ENCODE results near the gene GJD3. TPM values are rescaled to one million over a fixed set of nuclear protein-coding genes. Genes with fewer than 3 reads are reported as not detected.

GJD3 gene
- total and polyA plus RNA-seq, 7 experiments from 2014 or later: 0.27 TPM; not detected in 6

DNA sequence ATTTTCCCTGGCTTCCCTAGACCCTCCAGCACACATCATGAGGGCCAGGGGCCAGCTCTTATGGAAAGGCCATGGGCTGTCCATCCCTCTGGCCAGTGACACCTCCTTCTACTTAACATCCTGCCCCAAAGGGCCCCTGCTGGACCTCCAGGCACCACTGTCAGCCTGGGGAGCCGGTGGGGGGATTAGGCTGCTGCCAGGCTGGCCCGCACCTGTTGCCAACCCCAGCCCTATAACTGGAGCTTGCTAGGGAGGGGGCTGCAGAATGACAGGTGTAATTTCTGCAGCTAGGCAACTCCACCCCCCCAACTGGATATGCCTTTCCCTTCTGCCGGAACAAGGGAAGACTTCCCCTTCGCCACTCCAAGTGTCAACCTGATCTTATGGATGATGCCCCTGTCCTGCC lies 43.0 kb downstream of the GJD3 start:
- DNase-seq (no peak), ATAC-seq (no peak)
- no peaks in the 10 kb centered on the region for H3K27me3 ChIP-seq (ENCODE audit: control insufficient read depth in 2 of 2, insufficient read depth in 2 of 2, low read length in 2 of 2)
- POLR2A ChIA-PET: interaction anchor here (0.7 to 34.9 kb wide), 7 partner anchors 6 to 1367 kb away, joined by 3 to 742 read pairs (median 4); partner anchors contain the start of genes EIF1 and RARA
- Mint-ChIP-seq H3K27me3 (peaks cover 0 to 9% (median 0%) of the 10 kb centered on the region in 5 donors), H3K9me3 (peaks cover 0 to 10% (median 0%) of the 10 kb centered on the region in 11 donors), H3K4me3 (peak overlapping the region; percentile 89 to 98 (median 97)), H3K36me3 (peaks cover 0 to 20% (median 0%) of the 10 kb centered on the region in 5 donors), H3K27ac (peak overlapping the region; percentile 98 to 100 (median 99)), H3K4me1 (peaks cover 43 to 90% (median 86%) of the 10 kb centered on the region in 7 donors)
- intact Hi-C loops (cut with micrococcal nuclease): loop anchor here in 1 of 2 donors (5.0 kb wide), 1 partner anchor 226 kb away; no protein-coding TSS in a partner anchor
- H3K4me1 ChIP-seq (ENCODE audit: control insufficient read depth in 2 of 2, insufficient read depth in 2 of 2, low read length in 2 of 2): peaks cover 66 to 74% of the 10 kb centered on the region in 2 donors
- H3K9me3 ChIP-seq (ENCODE audit: control insufficient read depth in 2 of 3, low read length in 3 of 3): no peaks in the 10 kb centered on the region
- peak overlapping the region; percentile 55 for H3K4me3 ChIP-seq (ENCODE audit: low read length)
- H3K27ac ChIP-seq (ENCODE audit: low read depth, low read length): peak overlapping the region; percentile 96
- H3K36me3 ChIP-seq (ENCODE audit: control insufficient read depth in 2 of 3, insufficient read depth in 3 of 3, low read length in 3 of 3): peaks cover 0 to 10% (median 0%) of the 10 kb centered on the region in 3 experiments
- CTCF ChIA-PET: interaction anchor here (1.3 to 12.4 kb wide), 6 partner anchors 14 to 286 kb away, joined by 3 to 87 read pairs (median 8); no protein-coding TSS in a partner anchor

DNA sequence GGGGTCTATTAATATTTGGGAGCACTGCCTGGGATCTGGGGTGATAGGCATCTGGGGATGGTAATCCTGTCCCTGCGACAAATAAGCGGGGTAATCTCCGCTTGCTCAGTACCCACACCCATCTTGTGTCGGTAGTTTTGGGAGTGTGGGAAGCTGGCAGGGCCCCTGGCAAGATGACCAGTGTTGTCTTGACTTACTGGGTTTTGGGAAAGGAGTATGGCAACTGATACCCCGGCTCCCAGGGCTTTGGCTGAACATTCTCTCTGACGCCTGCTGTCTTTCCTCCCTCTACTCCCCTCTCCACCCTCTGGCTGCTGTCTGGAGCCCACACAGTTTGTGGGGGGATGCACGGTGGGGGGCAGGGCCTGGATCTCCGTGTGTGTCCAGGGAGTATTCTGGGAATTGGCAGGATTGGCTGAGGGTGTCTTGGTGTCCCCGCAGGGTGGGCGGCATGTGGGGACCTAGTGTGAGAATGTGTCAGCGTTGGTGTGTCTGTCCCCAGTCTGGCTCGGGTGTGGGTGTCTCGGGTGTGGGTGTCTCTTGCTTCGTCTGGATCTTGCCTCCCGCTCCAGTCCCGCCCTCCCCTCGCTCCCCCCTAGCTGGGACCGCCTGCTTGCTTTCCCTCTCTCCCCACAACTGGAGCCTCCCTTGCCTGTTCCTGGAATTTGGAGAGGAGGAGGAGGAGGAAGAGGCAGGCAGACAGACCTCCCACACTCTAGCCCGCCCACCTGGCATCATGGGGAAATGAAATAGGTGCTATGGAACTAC lies 43.6 kb downstream of the GJD3 start:
- CTCF ChIA-PET: interaction anchor here (0.8 to 12.4 kb wide), 6 partner anchors 14 to 212 kb away, joined by 3 to 87 read pairs (median 7); no protein-coding TSS in a partner anchor
- peaks cover 0 to 10% (median 0%) of the 10 kb centered on the region in 3 experiments for H3K36me3 ChIP-seq (ENCODE audit: control insufficient read depth in 2 of 3, insufficient read depth in 3 of 3, low read length in 3 of 3)
- ATAC-seq (no peak), DNase-seq (peak in 3 of 9 donors; percentile 33 to 66 (median 38))
- Mint-ChIP-seq H3K36me3 (peaks cover 0 to 20% (median 0%) of the 10 kb centered on the region in 5 donors), H3K9me3 (peaks cover 0 to 10% (median 0%) of the 10 kb centered on the region in 11 donors), H3K4me3 (peak overlapping the region; percentile 89 to 98 (median 97)), H3K27me3 (peaks cover 0 to 9% (median 0%) of the 10 kb centered on the region in 5 donors), H3K27ac (peak overlapping the region; percentile 98 to 100 (median 99)), H3K4me1 (peaks cover 42 to 90% (median 86%) of the 10 kb centered on the region in 7 donors)
- no peaks in the 10 kb centered on the region for H3K9me3 ChIP-seq (ENCODE audit: control insufficient read depth in 2 of 3, low read length in 3 of 3)
- no peaks in the 10 kb centered on the region for H3K27me3 ChIP-seq (ENCODE audit: control insufficient read depth in 2 of 2, insufficient read depth in 2 of 2, low read length in 2 of 2)
- peak overlapping the region; percentile 55 for H3K4me3 ChIP-seq (ENCODE audit: low read length)
- intact Hi-C loops (cut with micrococcal nuclease): loop anchor here in 1 of 2 donors (5.0 kb wide), 1 partner anchor 226 kb away; no protein-coding TSS in a partner anchor
- peaks cover 66 to 74% of the 10 kb centered on the region in 2 donors for H3K4me1 ChIP-seq (ENCODE audit: control insufficient read depth in 2 of 2, insufficient read depth in 2 of 2, low read length in 2 of 2)
- POLR2A ChIA-PET: interaction anchor here (0.5 to 34.9 kb wide), 11 partner anchors 5 to 1368 kb away, joined by 3 to 742 read pairs (median 4); partner anchors contain the start of genes EIF1 and RARA
- H3K27ac ChIP-seq (ENCODE audit: low read depth, low read length): peak overlapping the region; percentile 96

DNA sequence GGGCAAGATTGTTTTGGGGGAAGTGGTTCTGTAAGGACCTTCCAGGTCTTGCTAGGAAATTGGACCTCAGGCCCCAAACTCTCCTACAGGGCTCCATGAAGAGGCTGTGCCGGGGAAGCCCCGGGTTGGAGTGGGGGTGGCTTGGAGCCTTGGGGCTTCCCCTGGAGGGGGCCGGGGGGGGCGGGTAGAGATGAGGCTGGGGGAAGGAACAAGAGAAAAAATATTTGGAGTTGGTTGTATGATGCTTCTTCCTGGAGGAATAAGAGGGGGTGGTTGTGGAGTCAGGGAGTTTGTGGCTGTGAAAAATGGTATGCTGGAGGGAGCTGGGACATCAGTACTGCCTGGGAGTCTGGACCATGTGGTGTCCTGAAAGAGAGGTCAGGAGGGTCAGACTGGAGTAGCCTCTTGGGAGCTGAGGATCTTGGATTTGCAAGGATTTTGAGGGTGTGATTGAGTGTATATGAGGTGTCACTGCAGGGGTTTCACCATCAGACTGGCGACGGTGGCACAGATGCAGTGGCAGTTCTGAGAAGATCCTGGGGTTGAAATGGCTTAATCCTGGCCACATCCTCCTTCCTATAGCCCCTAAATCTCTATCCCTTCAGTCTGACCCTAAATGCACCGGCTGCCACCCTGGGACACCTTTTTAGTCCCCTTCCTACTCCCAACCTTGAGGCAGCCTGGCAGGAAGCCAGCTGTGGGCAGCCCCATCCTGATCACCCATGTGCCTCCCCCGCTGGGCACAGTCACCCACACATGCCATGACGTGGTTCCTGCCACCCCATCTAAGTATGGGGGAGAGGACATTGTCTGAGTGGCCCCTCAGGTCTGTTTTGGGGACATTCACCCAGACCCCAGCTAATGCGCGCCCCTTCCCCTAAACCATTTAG lies 44.6 kb downstream of the GJD3 start:
- intact Hi-C loops (cut with micrococcal nuclease): loop anchor here (2.0 to 5.0 kb wide), 4 partner anchors 97 to 227 kb away; partner anchors contain the start of genes MSL1 (in 1 of the 2) and TOP2A (in 1 of the 2)
- Histone ChIP-seq H3K4me1 (ENCODE audit: control insufficient read depth in 2 of 2, insufficient read depth in 2 of 2, low read length in 2 of 2) (peaks cover 66 to 76% of the 10 kb centered on the region in 2 donors), H3K4me3 (ENCODE audit: low read length) (peak overlapping the region; percentile 55), H3K36me3 (ENCODE audit: control insufficient read depth in 2 of 3, insufficient read depth in 3 of 3, low read length in 3 of 3) (peaks cover 0 to 10% (median 0%) of the 10 kb centered on the region in 3 experiments), H3K9me3 (ENCODE audit: control insufficient read depth in 2 of 3, low read length in 3 of 3) (no peaks in the 10 kb centered on the region), H3K27me3 (ENCODE audit: control insufficient read depth in 2 of 2, insufficient read depth in 2 of 2, low read length in 2 of 2) (no peaks in the 10 kb centered on the region), H3K27ac (ENCODE audit: low read depth, low read length) (peak overlapping the region; percentile 96)
- DNase-seq (peak in 8 of 9 donors; percentile 62 to 85 (median 66)), ATAC-seq (peak; percentile 12)
- Mint-ChIP-seq H3K36me3 (peaks cover 0 to 20% (median 0%) of the 10 kb centered on the region in 5 donors), H3K9me3 (peaks cover 0 to 10% (median 0%) of the 10 kb centered on the region in 11 donors), H3K4me3 (peak overlapping the region; percentile 89 to 98 (median 97)), H3K4me1 (peaks cover 38 to 89% (median 87%) of the 10 kb centered on the region in 7 donors), H3K27ac (peak overlapping the region; percentile 98 to 100 (median 99)), H3K27me3 (peaks cover 0 to 9% (median 0%) of the 10 kb centered on the region in 5 donors)
- CTCF ChIA-PET: interaction anchor here (0.7 to 12.4 kb wide), 9 partner anchors 12 to 213 kb away, joined by 3 to 87 read pairs (median 3); no protein-coding TSS in a partner anchor
- POLR2A ChIA-PET: interaction anchor here (0.5 to 34.9 kb wide), 10 partner anchors 4 to 283 kb away, joined by 3 to 742 read pairs (median 4); partner anchors contain the start of gene RARA

DNA sequence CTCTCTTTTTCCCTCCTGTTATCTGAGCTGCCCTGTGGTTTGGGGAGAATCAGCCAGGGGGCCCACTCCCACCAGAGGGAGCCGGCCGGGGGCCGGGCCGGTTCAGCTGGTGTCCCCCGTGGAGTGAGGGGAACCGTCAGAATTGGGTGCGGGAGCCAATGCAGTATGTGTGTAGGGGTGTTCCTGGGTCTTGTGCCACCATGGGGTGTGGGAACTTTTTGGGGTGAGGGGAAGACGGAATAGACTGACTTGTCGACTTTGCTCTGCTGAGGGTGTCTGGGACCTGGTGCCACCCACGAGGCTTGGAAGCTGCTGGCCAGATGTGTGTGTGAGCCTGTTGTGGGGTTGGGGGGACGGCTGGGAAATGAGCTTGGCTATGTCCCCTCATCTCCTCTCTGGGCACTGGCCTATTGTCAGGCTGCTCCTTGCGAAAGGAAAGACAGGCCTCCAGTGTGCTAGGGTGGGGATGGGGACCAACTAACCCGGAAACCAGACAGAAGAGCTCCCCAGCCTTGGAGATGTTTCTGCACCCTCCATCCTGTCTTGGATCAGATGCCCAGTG lies 45.6 kb downstream of the GJD3 start:
- peak overlapping the region; percentile 55 for H3K4me3 ChIP-seq (ENCODE audit: low read length)
- peaks cover 0 to 10% (median 0%) of the 10 kb centered on the region in 11 donors for H3K9me3 Mint-ChIP-seq
- CTCF ChIA-PET: interaction anchor here (0.9 to 12.4 kb wide), 5 partner anchors 8 to 35 kb away, joined by 3 to 87 read pairs (median 10); no protein-coding TSS in a partner anchor
- H3K4me3 Mint-ChIP-seq: peak overlapping the region; percentile 89 to 98 (median 97)
- POLR2A ChIA-PET: interaction anchor here (0.5 to 34.9 kb wide), 7 partner anchors 3 to 264 kb away, joined by 3 to 742 read pairs (median 4); partner anchors contain the start of gene RARA
- no peak for ATAC-seq
- peaks cover 56 to 75% of the 10 kb centered on the region in 2 donors for H3K4me1 ChIP-seq (ENCODE audit: control insufficient read depth in 2 of 2, insufficient read depth in 2 of 2, low read length in 2 of 2)
- intact Hi-C loops (cut with micrococcal nuclease): loop anchor here (1.0 to 5.0 kb wide), 9 partner anchors 7 to 220 kb away; partner anchors contain the start of genes CDC6 (in 2 of the 2), MSL1 (in 1 of the 2), RARA (in 1 of the 2) and TOP2A (in 1 of the 2)
- peaks cover 0 to 10% (median 0%) of the 10 kb centered on the region in 3 experiments for H3K36me3 ChIP-seq (ENCODE audit: control insufficient read depth in 2 of 3, insufficient read depth in 3 of 3, low read length in 3 of 3)
- no peaks in the 10 kb centered on the region for H3K9me3 ChIP-seq (ENCODE audit: control insufficient read depth in 2 of 3, low read length in 3 of 3)
- peaks cover 0 to 9% (median 0%) of the 10 kb centered on the region in 5 donors for H3K27me3 Mint-ChIP-seq
- peak overlapping the region; percentile 96 for H3K27ac ChIP-seq (ENCODE audit: low read depth, low read length)
- no peaks in the 10 kb centered on the region for H3K27me3 ChIP-seq (ENCODE audit: control insufficient read depth in 2 of 2, insufficient read depth in 2 of 2, low read length in 2 of 2)
- peaks cover 0 to 20% (median 0%) of the 10 kb centered on the region in 5 donors for H3K36me3 Mint-ChIP-seq
- peaks cover 36 to 89% (median 81%) of the 10 kb centered on the region in 7 donors for H3K4me1 Mint-ChIP-seq
- peak overlapping the region; percentile 98 to 100 (median 99) for H3K27ac Mint-ChIP-seq
- peak in 3 of 9 donors; percentile 23 to 44 (median 34) for DNase-seq

Data from naive thymus-derived CD4-positive, alpha-beta T cell (primary cell).